GM12891 (cell line): ENCODE data around the gene KRTAP10-7.
"Not testable (repeated sequence)": the region's sequence is repeated elsewhere in the genome, so short reads cannot be mapped to it uniquely, and the experiment has no call there.

Experiments used
- DNase-seq: peaks from one replicate; pipeline ENCODE4 v3.0.0; 2011; ENCODE audit warnings: low spot score; ENCODE audit not compliant: insufficient read length
- FAIRE-seq: peaks from 2 replicates; lab custom pipeline; 2011; peaks lifted over from hg19 to GRCh38; lab: Jason Lieb, UNC
- PAX5 ChIP-seq: IDR thresholded peaks from 2 replicates; pipeline ENCODE4 v1.6.1; 2011; ENCODE audit warnings: low read length, moderate library complexity, mild to moderate bottlenecking; ENCODE audit not compliant: insufficient read depth, severe bottlenecking
- POLR2A ChIP-seq: IDR thresholded peaks from 2 replicates; pipeline ENCODE4 v1.6.1; 2011; ENCODE audit warnings: low read depth, low read length, control low read depth
- POLR2AphosphoS5 ChIP-seq: IDR thresholded peaks from 2 replicates; pipeline ENCODE4 v1.6.1; 2011; ENCODE audit warnings: low read depth, low read length, control low read depth
- POU2F2 ChIP-seq: IDR thresholded peaks from 2 replicates; pipeline ENCODE4 v1.6.1; 2011; ENCODE audit warnings: low read depth, mild to moderate bottlenecking, control low read depth, low read length, moderate library complexity
- SPI1 ChIP-seq: IDR thresholded peaks from 2 replicates; pipeline ENCODE4 v1.6.1; 2011; ENCODE audit warnings: low read depth, low read length, control low read depth
- TAF1 ChIP-seq: IDR thresholded peaks from 2 replicates; pipeline ENCODE4 v1.6.1; 2011; ENCODE audit warnings: low read depth, low read length, control low read depth

Gene KRTAP10-7

DNA sequence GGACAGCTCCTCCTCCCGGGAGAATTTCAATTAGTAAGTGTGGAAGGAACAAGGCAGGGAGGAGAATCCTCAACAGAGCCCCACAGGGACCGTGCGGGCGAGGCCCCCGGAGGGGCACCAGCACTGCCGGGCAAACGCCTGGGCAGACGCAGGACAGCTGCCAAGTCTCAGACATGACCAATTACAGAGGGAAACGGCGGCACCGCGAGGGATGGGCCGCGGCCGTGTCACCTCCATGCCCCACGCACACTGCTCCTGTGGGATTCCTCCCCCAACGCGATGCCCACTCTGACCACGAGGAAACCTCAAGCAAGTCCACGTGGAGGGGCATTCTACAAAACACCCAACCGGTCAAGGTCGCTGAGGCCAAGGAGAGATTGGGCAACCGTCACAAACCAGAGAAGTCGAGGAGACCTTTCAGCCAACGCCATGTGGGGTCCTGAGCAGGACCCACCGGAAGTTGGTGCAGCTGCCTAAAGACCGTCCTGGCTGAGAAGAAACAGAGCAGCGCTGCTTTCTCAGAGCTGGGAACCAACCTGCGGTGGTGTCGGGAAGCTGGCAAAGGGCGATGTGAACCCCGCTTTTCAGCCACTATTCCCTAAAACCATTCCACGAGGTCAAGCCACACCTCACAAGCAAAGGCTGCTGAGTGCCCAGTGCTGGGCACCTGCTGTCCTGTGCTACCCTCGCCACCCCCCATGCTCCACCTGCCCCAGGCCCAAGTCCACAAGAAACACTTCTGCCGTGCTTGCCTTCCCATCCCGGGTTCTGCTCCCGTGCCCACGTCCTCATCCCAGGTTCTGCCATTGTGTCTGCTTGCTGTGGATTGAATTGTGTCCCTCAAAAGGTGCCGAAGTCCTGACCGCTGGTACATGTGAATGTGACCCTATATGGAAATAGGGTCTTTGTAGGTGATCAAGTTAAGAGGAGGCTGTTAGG lies 28.3 kb upstream of the KRTAP10-7 start:
- FAIRE-seq, result no peak

DNA sequence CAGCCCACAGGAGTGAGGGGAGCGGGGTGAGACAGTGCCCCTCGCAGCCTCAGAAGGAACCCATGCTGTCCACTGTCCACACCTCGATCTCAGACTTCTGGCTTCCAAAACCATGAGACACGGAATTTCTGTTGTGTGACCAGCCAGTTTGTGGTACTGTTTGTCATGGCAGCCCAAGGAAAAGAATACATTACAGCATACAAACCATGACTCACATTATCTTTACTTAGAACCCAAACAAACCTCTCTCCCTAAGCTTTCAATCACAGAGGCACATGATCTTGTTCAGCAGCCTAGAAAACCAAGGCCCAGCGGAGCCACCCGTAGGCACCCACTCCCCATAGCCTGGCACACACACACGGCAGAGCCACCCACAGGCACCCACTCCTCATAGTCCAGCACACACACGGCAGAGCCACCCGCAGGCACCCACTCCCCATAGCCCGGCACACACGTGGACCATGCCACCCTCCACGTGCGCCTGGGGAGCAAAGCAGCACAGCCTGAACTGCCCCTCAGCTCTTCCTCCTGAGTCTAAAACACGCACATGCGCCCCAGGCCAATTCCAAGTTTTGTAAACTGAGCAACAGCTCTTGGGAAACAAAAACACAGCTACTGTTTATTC lies 27.3 kb upstream of the KRTAP10-7 start:
- no peak for TF ChIP-seq POU2F2
- no peak for TF ChIP-seq POLR2A
- TF ChIP-seq TAF1, result no peak
- TF ChIP-seq PAX5, result no peak
- no peak for TF ChIP-seq SPI1
- no peak for TF ChIP-seq POLR2AphosphoS5
- FAIRE-seq (no peak), DNase-seq (no peak)

More for the DNA sequence above, 28.3 kb upstream of the KRTAP10-7 start:
- TF ChIP-seq TAF1, result no peak
- no peak for TF ChIP-seq POLR2AphosphoS5
- no peak for TF ChIP-seq POU2F2
- TF ChIP-seq SPI1, result no peak
- TF ChIP-seq PAX5, result no peak
- TF ChIP-seq POLR2A, result no peak
- no peak for DNase-seq

- DNase-seq, FAIRE-seq: not testable (repeated sequence)
Measured at GRCh38 chr21:44573630-44574456, 26.6 kb upstream of the KRTAP10-7 start, which contains the start of gene KRTAP10-4. Gene KRTAP10-4 (plus strand): TSS chr21:44573729. CDS start chr21:44573759, 30 bp downstream.

GRCh38 chr21:44574457-44575306 lies 25.7 kb upstream of the KRTAP10-7 start:
- DNase-seq (no peak), FAIRE-seq (no peak)
- no peak for TF ChIP-seq POLR2AphosphoS5
- TF ChIP-seq TAF1, result no peak
- TF ChIP-seq PAX5, result no peak
- no peak for TF ChIP-seq POLR2A
- TF ChIP-seq POU2F2, result no peak
- no peak for TF ChIP-seq SPI1

- FAIRE-seq (no peak), DNase-seq (no peak)
- TF ChIP-seq PAX5 (no peak), POLR2A (no peak), TAF1 (no peak), POU2F2 (no peak), SPI1 (no peak), POLR2AphosphoS5 (no peak)
Measured at GRCh38 chr21:44575307-44576024, 24.9 kb upstream of the KRTAP10-7 start.

DNA sequence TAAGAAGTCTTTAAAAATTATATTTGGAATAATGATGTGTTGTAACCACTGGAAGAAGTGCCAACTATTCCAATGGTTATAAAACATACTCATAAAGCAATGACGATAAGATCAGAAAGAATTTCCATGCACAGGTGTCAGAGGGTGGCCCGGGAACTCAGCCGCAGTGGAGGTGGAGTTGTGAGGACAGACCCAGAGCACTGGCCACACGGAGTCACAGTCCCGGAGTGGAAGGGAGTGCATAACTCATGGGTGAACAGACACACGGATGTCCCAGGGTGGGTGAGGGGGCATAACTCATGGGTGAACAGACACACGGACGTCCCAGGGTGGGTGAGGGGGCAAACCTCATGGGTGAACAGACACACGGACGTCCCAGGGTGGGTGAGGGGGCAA lies 24.4 kb upstream of the KRTAP10-7 start:
- DNase-seq, result no peak
- FAIRE-seq, result no peak
- no peak for TF ChIP-seq TAF1
- TF ChIP-seq POLR2AphosphoS5, result no peak
- TF ChIP-seq SPI1, result no peak
- no peak for TF ChIP-seq POU2F2
- TF ChIP-seq POLR2A, result no peak
- TF ChIP-seq PAX5, result no peak

DNA sequence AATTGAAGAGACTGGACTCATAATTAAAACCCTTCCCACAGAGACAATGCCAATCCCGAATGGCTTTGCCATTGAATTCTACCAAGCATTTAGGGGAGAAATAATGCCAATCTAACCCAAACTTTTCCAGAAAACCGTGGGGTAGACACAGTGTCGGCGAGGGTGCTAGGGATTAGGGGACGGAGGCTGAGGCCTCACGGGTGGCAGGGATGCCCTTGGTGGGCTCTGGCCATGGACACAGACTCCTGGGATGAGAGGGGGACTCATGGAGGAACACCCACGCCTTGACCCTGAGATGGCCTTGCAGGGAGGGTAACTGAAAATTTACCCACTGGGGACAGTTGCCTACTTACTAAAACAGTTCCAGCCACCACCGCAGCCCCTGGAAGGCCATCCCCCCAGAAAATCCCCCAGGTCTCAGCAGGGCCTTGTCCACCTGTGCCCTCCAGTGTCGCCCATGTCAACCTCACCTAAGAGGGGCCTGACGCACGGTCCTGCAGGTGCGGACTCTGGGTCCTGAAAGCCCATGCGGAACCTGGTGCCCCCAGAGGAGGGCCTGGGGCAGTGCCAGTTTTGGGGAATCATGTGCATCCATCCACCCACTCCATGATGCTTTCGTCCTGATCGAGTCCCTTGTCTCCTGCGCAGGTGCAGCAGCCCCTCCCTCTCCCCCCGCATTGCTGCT lies 21.9 kb upstream of the KRTAP10-7 start:
- TF ChIP-seq TAF1 (no peak), POU2F2 (no peak), PAX5 (no peak), SPI1 (no peak), POLR2AphosphoS5 (no peak)
- DNase-seq, result no peak
- FAIRE-seq, result no peak
